Type B pancreatic cell (in vitro differentiated cells): Measurements from ENCODE around the gene LITAF. TPM values are rescaled to one million over a fixed set of nuclear protein-coding genes. Genes with fewer than 3 reads are reported as not detected.
"Not testable (repeated sequence)": the region's sequence is repeated elsewhere in the genome, so short reads cannot be mapped to it uniquely, and the experiment has no call there.

ENCODE experiments used
- DNase-seq: peaks from one replicate; pipeline ENCODE4 v3.0.0; 2021; ENCODE audit warnings: mixed read lengths; ENCODE audit not compliant: unreplicated experiment; ENCODE audit errors: extremely low spot score
- H3K27ac Mint-ChIP-seq: 2 replicates; pipeline ENCODE4 v1.8.0; 2021; ENCODE audit warnings: mild to moderate bottlenecking, mixed read lengths
- H3K27me3 Mint-ChIP-seq: 2 replicates; pipeline ENCODE4 v1.8.0; 2021; ENCODE audit warnings: mixed read lengths
- H3K36me3 Mint-ChIP-seq: 2 replicates; pipeline ENCODE4 v1.8.0; 2021; ENCODE audit warnings: mixed read lengths
- H3K4me1 Mint-ChIP-seq: one replicate; pipeline ENCODE4 v1.8.0; 2021; ENCODE audit warnings: mixed read lengths; ENCODE audit not compliant: unreplicated experiment
- H3K4me3 Mint-ChIP-seq: 2 replicates; pipeline ENCODE4 v1.8.0; 2021; ENCODE audit warnings: mild to moderate bottlenecking, mixed read lengths
- H3K9me3 Mint-ChIP-seq: 2 replicates; pipeline ENCODE4 v1.8.0; 2021; ENCODE audit warnings: mixed read lengths
- CTCF ChIP-seq: fragments of 200-600 bp; sonication (generic); conservative IDR thresholded peaks from 2 replicates; pipeline ENCODE4 v1.5.0; 2021; ENCODE audit warnings: antibody characterized with exemption, mild to moderate bottlenecking
- total RNA-seq: library from RNA; stranded (reverse); gene quantifications from 2 replicates; pipeline ENCODE4 v1.2.1, GENCODE V29; 2021; ENCODE audit warnings: low replicate concordance

The LITAF gene
- total RNA-seq, 1 donor from 2014 or later: 49.8 TPM

- H3K4me1 Mint-ChIP-seq: peaks cover 36% of the 10 kb centered on the region
- peaks cover 6% of the 10 kb centered on the region for H3K36me3 Mint-ChIP-seq
- no peaks in the 10 kb centered on the region for H3K9me3 Mint-ChIP-seq
Measured at GRCh38 chr16:11561856-11562255, 24.9 kb downstream of the LITAF start.

GRCh38 chr16:11561454-11561805 lies 25.3 kb downstream of the LITAF start:
- DNase-seq: no peak
- Mint-ChIP-seq H3K4me1 (peaks cover 32% of the 10 kb centered on the region), H3K9me3 (no peaks in the 10 kb centered on the region), H3K36me3 (peaks cover 10% of the 10 kb centered on the region), H3K27ac (peak overlapping the region; percentile 96), H3K4me3 (peak overlapping the region; percentile 67), H3K27me3 (no peaks in the 10 kb centered on the region)
- no peak for TF ChIP-seq CTCF

More at GRCh38 chr16:11561856-11562255, 24.9 kb downstream of the LITAF start:
- peak overlapping the region; percentile 96 for H3K27ac Mint-ChIP-seq
- H3K27me3 Mint-ChIP-seq: no peaks in the 10 kb centered on the region
- peak overlapping the region; percentile 67 for H3K4me3 Mint-ChIP-seq
- DNase-seq: no peak
- no peak for TF ChIP-seq CTCF

- no peak for TF ChIP-seq CTCF
- no peak for DNase-seq
- Mint-ChIP-seq H3K36me3 (peaks cover 15% of the 10 kb centered on the region), H3K4me3 (peak overlapping the region; percentile 67), H3K27ac (peak overlapping the region; percentile 96), H3K9me3 (no peaks in the 10 kb centered on the region), H3K27me3 (no peaks in the 10 kb centered on the region), H3K4me1 (peaks cover 29% of the 10 kb centered on the region)
Measured at GRCh38 chr16:11560701-11561453, 25.8 kb downstream of the LITAF start.

GRCh38 chr16:11558308-11558823 lies 28.4 kb downstream of the LITAF start:
- H3K27ac Mint-ChIP-seq: peak overlapping the region; percentile 83
- DNase-seq, H3K4me3 Mint-ChIP-seq, H3K27me3 Mint-ChIP-seq, H3K9me3 Mint-ChIP-seq: not testable (repeated sequence)
- peaks cover 19% of the 10 kb centered on the region for H3K36me3 Mint-ChIP-seq
- H3K4me1 Mint-ChIP-seq: peaks cover 20% of the 10 kb centered on the region

GRCh38 chr16:11557801-11558200 lies 28.9 kb downstream of the LITAF start:
- H3K36me3 Mint-ChIP-seq: peaks cover 20% of the 10 kb centered on the region
- no peak for TF ChIP-seq CTCF

GRCh38 chr16:11556945-11557720 lies 29.6 kb downstream of the LITAF start:
- peaks cover 23% of the 10 kb centered on the region for H3K4me1 Mint-ChIP-seq
- H3K9me3 Mint-ChIP-seq: no peaks in the 10 kb centered on the region
- H3K4me3 Mint-ChIP-seq: no peak overlapping the region
- DNase-seq: no peak
- H3K27me3 Mint-ChIP-seq: no peaks in the 10 kb centered on the region
- no peak for TF ChIP-seq CTCF
- H3K36me3 Mint-ChIP-seq: peaks cover 24% of the 10 kb centered on the region
- H3K27ac Mint-ChIP-seq: peak overlapping the region; percentile 83

More at GRCh38 chr16:11557801-11558200, 28.9 kb downstream of the LITAF start:
- Mint-ChIP-seq H3K4me1 (peaks cover 18% of the 10 kb centered on the region), H3K27ac (peak overlapping the region; percentile 83), H3K27me3 (no peaks in the 10 kb centered on the region), H3K4me3 (no peak overlapping the region), H3K9me3 (no peaks in the 10 kb centered on the region)
- no peak for DNase-seq
